ENCODE results near the gene MTHFD1. TPM values are rescaled to one million over a fixed set of nuclear protein-coding genes. Genes with fewer than 3 reads are reported as not detected.

The MTHFD1 gene
- total RNA-seq, 2 donors from 2014 or later, result 26.1 to 34.7 TPM

- H3K36me3 ChIP-seq, result no peaks in the 10 kb centered on the region
- no peak for TF ChIP-seq CTCF (IDR thresholded peaks at IDR 0.05)
- TF ChIP-seq POLR2A (IDR thresholded peaks at IDR 0.05), result no peak
- no peak for TF ChIP-seq POLR2AphosphoS5 (IDR thresholded peaks at IDR 0.05)
- no peaks in the 10 kb centered on the region for H3K9me3 ChIP-seq
- peaks cover 6% of the 10 kb centered on the region for H3K4me1 ChIP-seq (replicated peaks)
- intact Hi-C loops (cut with DNase I), result no loop called here
- DNase-seq (ENCODE audit: low spot score), result no peak
- no peak overlapping the region for H3K27ac ChIP-seq
- no peak overlapping the region for H3K4me3 ChIP-seq
- H3K27me3 ChIP-seq (replicated peaks; ENCODE audit: insufficient read depth), result no peaks in the 10 kb centered on the region
These were observed 108.6 kb downstream of the MTHFD1 start for GRCh38 chr14:64496764-64497163.

- WGBS, result 96% methylated on average over 1 of the region's 1 CpG
These were observed 111.9 kb downstream of the MTHFD1 start for GRCh38 chr14:64500088-64500487.

GRCh38 chr14:64501411-64502171, 113.4 kb downstream of the MTHFD1 start:
- Histone ChIP-seq H3K4me1 (replicated peaks) (peaks cover 6% of the 10 kb centered on the region), H3K4me3 (peak overlapping the region; percentile 87 to 92), H3K27ac (peak overlapping the region; percentile 98 to 99), H3K27me3 (replicated peaks; ENCODE audit: insufficient read depth) (no peaks in the 10 kb centered on the region), H3K9me3 (no peaks in the 10 kb centered on the region), H3K36me3 (no peaks in the 10 kb centered on the region)
- DNase-seq (ENCODE audit: low spot score), result peak; percentile 69
- TF ChIP-seq POLR2A (IDR thresholded peaks at IDR 0.05) (peak; percentile 53), CTCF (IDR thresholded peaks at IDR 0.05) (peak in 2 of 4 experiments; percentile 11 to 17), POLR2AphosphoS5 (IDR thresholded peaks at IDR 0.05) (peak; percentile 77)
- intact Hi-C loops (cut with DNase I), result no loop called here
- 29% methylated on average over 8 of the region's 8 CpGs for WGBS

More at GRCh38 chr14:64500088-64500487, 111.9 kb downstream of the MTHFD1 start:
- H3K4me1 ChIP-seq (replicated peaks), result peaks cover 6% of the 10 kb centered on the region
- no peak for TF ChIP-seq CTCF (IDR thresholded peaks at IDR 0.05)
- no peak for TF ChIP-seq POLR2A (IDR thresholded peaks at IDR 0.05)
- no peak for TF ChIP-seq POLR2AphosphoS5 (IDR thresholded peaks at IDR 0.05)
- no peak for DNase-seq (ENCODE audit: low spot score)
- intact Hi-C loops (cut with DNase I), result no loop called here
- H3K36me3 ChIP-seq, result no peaks in the 10 kb centered on the region
- no peak overlapping the region for H3K4me3 ChIP-seq
- H3K9me3 ChIP-seq, result no peaks in the 10 kb centered on the region
- no peaks in the 10 kb centered on the region for H3K27me3 ChIP-seq (replicated peaks; ENCODE audit: insufficient read depth)
- H3K27ac ChIP-seq, result no peak overlapping the region

GRCh38 chr14:64502456-64502855, 114.3 kb downstream of the MTHFD1 start:
- H3K27me3 ChIP-seq (replicated peaks; ENCODE audit: insufficient read depth), result no peaks in the 10 kb centered on the region
- intact Hi-C loops (cut with DNase I), result no loop called here
- H3K36me3 ChIP-seq, result no peaks in the 10 kb centered on the region
- peak overlapping the region; percentile 98 to 99 for H3K27ac ChIP-seq
- H3K9me3 ChIP-seq, result no peaks in the 10 kb centered on the region
- peaks cover 6% of the 10 kb centered on the region for H3K4me1 ChIP-seq (replicated peaks)
- no peak for TF ChIP-seq POLR2AphosphoS5 (IDR thresholded peaks at IDR 0.05)
- TF ChIP-seq POLR2A (IDR thresholded peaks at IDR 0.05), result no peak
- no peak for TF ChIP-seq CTCF (IDR thresholded peaks at IDR 0.05)
- H3K4me3 ChIP-seq, result peak overlapping the region; percentile 87 to 92
- 40% methylated on average over 6 of the region's 6 CpGs for WGBS
- DNase-seq (ENCODE audit: low spot score), result no peak
